Motor neuron (in vitro differentiated cells): ENCODE results near the gene MYBPC1. TPM values are rescaled to one million over a fixed set of nuclear protein-coding genes. Genes with fewer than 3 reads are reported as not detected.

Experiments
- ATAC-seq, 8 experiments: fragments of 200-7000 bp; cut with Tn5 transposase; replicated peaks in 6 of 8; 2 replicates each; pipeline ENCODE4 v1.8.0; 2021; ENCODE audit warnings: mild to moderate bottlenecking in 8 of 8, moderate library complexity in 8 of 8
- H3K27ac ChIP-seq, 2 donors: fragments of 250-450 bp; sonication (Bioruptor Pico); 2 replicates each; pipeline ENCODE4 v1.9.0; 2021; ENCODE audit warnings: antibody characterized with exemption in 2 of 2, mild to moderate bottlenecking in 2 of 2, moderate library complexity in 1 of 2
- H3K4me1 ChIP-seq, 2 donors: fragments of 250-450 bp; sonication (Bioruptor Pico); replicated peaks in 1 of 2; 2 replicates each; pipeline ENCODE4 v1.6.1; 2021; ENCODE audit warnings: antibody characterized with exemption in 2 of 2, mild to moderate bottlenecking in 2 of 2, moderate library complexity in 1 of 2
- H3K4me3 ChIP-seq, 5 donors: fragments of 250-450 bp; sonication (Bioruptor Pico); 2 replicates each; pipeline ENCODE4 v1.9.0; 2021; ENCODE audit warnings: antibody characterized with exemption in 5 of 5, mild to moderate bottlenecking in 5 of 5, moderate library complexity in 4 of 5
- WGBS, 10 experiments: fragments of 450-650 bp; shearing (Covaris generic); methylation state at CpG; one replicate each; pipeline ENCODE4 v1.0.0; 2022; 5-methylcytosine and 5-hydroxymethylcytosine counted together
- in situ Hi-C, 9 experiments: fragments of 400-800 bp; cut with MboI; loops; one replicate each; pipeline ENCODE4 v1.15.0; 2021; ENCODE audit warnings: low sequenced_read_pairs in 9 of 9, low pct_unique_long_range_greater_than_20kb in 2 of 9; ENCODE audit not compliant: unreplicated experiment in 9 of 9
- total RNA-seq, 8 experiments: library from RNA; unstranded; fragments of 300-600 nt; gene quantifications; 2 replicates each; pipeline versions ENCODE4 v1.2.3 to v1.2.4, GENCODE V29; 2022

MYBPC1 gene
- total RNA-seq, 8 experiments from 2014 or later, result 0.24 to 23.7 (median 2.0) TPM; not detected in 2

DNA sequence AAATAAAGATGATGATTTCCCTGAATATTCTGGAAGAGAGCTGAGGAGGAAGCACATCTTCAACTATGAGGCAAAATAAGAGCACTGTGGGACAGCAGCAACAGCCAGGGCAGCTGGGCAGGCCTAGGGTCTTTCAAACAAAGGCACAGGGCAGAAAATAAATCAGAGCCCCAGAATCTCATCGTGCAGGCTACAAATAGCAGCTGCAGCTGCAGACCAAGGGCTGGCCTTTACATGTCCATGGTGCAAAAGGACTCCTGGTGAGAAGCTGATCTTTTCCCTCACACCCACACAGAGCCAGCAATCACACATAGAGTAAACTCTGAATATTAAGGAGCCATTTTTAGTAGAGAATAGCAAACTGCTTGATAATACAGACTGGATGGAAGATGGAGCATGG lies 13.6 kb upstream of the MYBPC1 start:
- ATAC-seq, result peak in 4 of 8 experiments; percentile 15 to 50 (median 28)
- H3K27ac ChIP-seq, result no peak overlapping the region
- in situ Hi-C loops, result no loop called here
- peaks cover 0 to 3% of the 10 kb centered on the region in 2 donors for H3K4me1 ChIP-seq
- WGBS, 10 experiments, result 0 to 20% (median 0%) methylated on average over 1 of the region's 1 CpG; no CpG with 5 or more reads in 4 of the 10 experiments
- no peak overlapping the region for H3K4me3 ChIP-seq

DNA sequence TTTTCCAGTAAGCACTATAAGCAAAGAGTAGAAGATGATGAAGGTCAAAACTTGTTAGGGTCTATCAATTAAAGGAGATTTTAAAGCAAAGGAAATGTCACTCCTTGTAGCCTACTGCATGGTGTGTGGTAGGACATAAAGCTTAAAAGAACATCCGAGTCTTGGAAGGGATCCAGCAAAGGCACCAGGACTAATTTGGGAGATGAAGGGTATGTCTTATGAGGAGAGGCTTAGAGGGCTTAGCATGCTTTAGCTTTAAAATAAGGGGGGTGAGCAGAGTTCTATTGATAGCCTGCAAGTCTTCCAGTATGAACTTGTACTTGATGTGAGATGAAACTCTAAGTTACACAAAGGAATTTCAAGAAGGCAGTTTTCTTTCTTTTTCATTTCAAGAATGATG lies 11.8 kb upstream of the MYBPC1 start:
- H3K27ac ChIP-seq, result no peak overlapping the region
- in situ Hi-C loops, result no loop called here
- peaks cover 0 to 3% of the 10 kb centered on the region in 2 donors for H3K4me1 ChIP-seq
- 33 to 100% (median 71%) methylated on average over 1 of the region's 1 CpG; no CpG with 5 or more reads in 3 of the 10 experiments for WGBS, 10 experiments
- no peak overlapping the region for H3K4me3 ChIP-seq
- no peak for ATAC-seq

DNA sequence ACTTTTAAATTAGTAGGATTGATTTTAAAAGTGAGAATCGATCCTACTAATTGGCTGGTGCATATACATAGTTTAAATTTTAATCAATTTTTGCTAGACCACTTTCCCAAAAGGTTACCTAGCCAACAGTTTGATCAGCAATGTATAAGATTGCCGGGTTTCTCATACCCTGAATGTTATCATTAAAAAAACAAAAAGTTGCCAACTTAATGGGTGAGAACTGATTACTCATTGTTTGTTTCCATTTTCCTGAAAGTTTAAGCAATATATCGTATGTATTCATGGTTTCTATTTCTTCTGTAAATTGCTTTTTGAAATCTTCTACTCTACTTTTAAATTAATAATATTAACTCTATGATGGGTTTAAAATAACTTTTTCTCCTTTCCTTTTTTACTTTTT lies 4.4 kb upstream of the MYBPC1 start:
- Histone ChIP-seq H3K27ac (no peak overlapping the region), H3K4me3 (no peak overlapping the region), H3K4me1 (peaks cover 0 to 3% of the 10 kb centered on the region in 2 donors)
- ATAC-seq, result no peak
- in situ Hi-C loops, result no loop called here
- WGBS, 10 experiments, result 43 to 97% (median 84%) methylated on average over 2 to 3 of the region's 3 CpGs

DNA sequence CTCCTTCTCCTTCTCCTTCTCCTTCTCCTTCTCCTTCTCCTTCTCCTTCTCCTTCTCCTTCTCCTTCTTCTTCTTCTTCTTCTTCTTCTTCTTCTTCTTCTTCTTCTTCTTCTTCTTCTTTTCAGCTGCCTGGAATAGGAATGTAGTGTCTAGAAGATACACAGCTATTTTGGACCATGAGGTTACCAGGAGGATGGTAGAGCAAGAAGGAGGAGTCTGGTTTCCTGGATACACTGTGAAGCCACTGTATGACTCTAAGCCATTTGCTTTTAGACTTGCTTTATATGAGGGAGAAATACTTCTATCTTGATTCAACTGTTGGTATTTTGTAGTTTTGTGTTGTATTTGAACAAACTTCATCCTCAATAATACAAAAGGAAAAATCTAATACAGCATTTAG lies 3.0 kb upstream of the MYBPC1 start:
- Histone ChIP-seq H3K27ac (no peak overlapping the region), H3K4me1 (peaks cover 0 to 3% of the 10 kb centered on the region in 2 donors), H3K4me3 (no peak overlapping the region)
- peak in 1 of 8 experiments; percentile 59 for ATAC-seq
- in situ Hi-C loops, result no loop called here

DNA sequence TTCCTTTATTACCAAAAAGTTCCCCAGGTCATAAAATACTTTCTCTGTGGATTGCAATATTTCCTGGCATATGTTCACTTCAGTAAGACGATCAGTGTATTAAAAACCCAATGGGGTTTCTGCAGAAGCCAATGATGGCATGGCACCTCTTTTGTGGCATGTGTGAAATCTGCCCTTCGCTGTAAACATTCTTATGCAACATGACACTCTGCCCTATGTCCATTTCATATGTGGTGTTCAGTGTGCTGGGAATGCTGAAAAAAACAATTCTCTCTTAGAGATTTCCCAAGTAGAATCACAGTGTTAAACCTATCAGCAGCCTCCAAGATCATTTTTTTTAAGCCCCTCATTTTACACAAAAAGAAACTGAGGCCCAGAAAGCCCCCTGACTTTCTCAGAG lies 2.3 kb upstream of the MYBPC1 start:
- peak in 1 of 8 experiments; percentile 7 for ATAC-seq
- peaks cover 0 to 3% of the 10 kb centered on the region in 2 donors for H3K4me1 ChIP-seq
- 36 to 100% (median 91%) methylated on average over 1 to 2 of the region's 2 CpGs; no CpG with 5 or more reads in 3 of the 10 experiments for WGBS, 10 experiments
- no peak overlapping the region for H3K27ac ChIP-seq
- no peak overlapping the region for H3K4me3 ChIP-seq
- in situ Hi-C loops, result no loop called here

DNA sequence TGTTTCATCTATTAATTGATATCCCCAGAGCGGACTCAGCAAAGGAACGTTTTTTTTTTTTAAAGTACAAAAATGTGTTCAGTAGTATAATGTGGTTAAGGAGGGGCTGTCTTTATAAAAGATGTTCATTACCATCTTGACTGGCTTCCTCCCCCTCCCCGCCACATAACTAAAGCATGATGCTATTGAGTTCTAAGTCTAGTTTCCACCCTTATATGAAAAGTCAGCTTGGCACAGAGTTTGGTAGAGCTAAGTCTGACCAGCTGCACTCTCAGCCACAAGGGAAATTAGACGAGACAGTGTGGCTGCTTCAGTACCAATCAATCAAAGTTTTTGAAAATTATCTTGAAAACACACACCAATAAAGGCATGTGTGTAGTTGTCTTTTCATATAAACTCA lies 1.9 kb upstream of the MYBPC1 start:
- H3K4me3 ChIP-seq, result no peak overlapping the region
- ATAC-seq, result peak in 3 of 8 experiments; percentile 37 to 94 (median 82)
- in situ Hi-C loops, result no loop called here
- peaks cover 0 to 3% of the 10 kb centered on the region in 2 donors for H3K4me1 ChIP-seq
- no peak overlapping the region for H3K27ac ChIP-seq
- WGBS, 10 experiments, result 0 to 94% (median 32%) methylated on average over 1 to 4 of the region's 4 CpGs; no CpG with 5 or more reads in 3 of the 10 experiments

DNA sequence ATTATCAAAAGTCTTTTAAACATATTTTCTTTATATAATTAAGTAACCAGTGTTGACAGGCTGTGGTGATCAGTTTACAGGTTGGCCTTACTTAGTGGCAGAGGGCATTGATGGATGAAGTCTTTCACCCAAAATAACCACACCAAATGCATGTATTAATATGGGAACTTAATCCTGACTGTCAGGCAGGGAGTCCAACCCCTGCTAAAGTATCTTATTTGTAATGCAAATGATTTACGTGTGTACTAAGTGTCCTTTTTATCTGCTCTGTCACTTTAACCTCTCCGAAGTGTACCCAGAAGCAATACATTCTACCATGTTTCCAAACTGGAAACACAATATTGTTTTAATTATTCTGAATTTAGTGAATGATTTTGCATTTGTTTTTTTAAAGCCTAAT lies 1.4 kb downstream of the MYBPC1 start:
- in situ Hi-C loops, result no loop called here
- WGBS, 10 experiments, result 0 to 44% (median 21%) methylated on average over 1 to 2 of the region's 2 CpGs; no CpG with 5 or more reads in 1 of the 10 experiments
- peak in 2 of 8 experiments; percentile 56 to 75 for ATAC-seq

DNA sequence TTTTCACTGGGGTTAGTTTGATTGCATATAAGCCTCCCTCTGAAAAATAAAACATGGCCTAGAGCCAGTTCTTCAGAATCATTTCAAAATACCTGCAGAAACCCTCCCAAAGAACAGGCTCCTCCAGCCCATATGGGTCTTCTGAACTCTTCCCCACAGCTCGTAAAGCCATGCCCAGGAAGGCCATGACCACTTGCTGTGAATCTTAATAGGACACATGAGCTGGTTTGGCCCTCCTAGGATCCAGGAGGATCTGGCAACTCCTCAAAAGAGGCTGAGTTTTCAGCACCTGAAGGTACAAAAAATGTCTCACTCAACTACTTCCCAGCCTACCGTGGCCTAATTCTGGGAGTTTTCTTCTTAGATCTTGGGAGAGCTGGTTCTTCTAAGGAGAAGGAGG lies 2.4 kb downstream of the MYBPC1 start:
- in situ Hi-C loops, result no loop called here
- no peak for ATAC-seq
- Histone ChIP-seq H3K27ac (no peak overlapping the region), H3K4me1 (peaks cover 0 to 3% of the 10 kb centered on the region in 2 donors), H3K4me3 (no peak overlapping the region)
- WGBS, 10 experiments, result 33 to 92% (median 81%) methylated on average over 1 to 2 of the region's 2 CpGs; no CpG with 5 or more reads in 3 of the 10 experiments

More for the DNA sequence above, 1.4 kb downstream of the MYBPC1 start:
- Histone ChIP-seq H3K27ac (no peak overlapping the region), H3K4me3 (no peak overlapping the region), H3K4me1 (peaks cover 0 to 3% of the 10 kb centered on the region in 2 donors)

DNA sequence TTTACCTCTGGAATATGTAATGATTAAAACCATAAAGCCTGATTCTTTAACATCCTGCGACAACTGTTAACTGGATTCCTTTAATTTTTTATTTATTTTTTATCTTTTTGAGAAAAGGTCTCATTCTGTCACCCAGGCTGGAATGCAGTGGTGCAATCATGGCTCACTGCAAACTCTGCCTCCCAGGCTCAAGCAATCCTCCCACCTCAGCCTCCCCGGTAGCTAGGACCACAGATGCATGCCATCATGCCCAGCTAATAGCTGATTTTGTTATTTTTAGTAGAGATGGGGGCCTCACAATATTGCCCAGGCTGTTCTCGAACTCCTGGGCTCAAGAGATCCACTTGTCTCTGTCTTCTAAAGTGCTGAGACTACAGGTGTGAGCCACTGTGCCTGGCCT lies 3.7 kb downstream of the MYBPC1 start:
- Histone ChIP-seq H3K4me3 (no peak overlapping the region), H3K4me1 (peaks cover 0 to 3% of the 10 kb centered on the region in 2 donors), H3K27ac (no peak overlapping the region)
- in situ Hi-C loops, result no loop called here
- 32 to 100% (median 83%) methylated on average over 1 to 3 of the region's 3 CpGs for WGBS, 10 experiments
- ATAC-seq, result no peak

DNA sequence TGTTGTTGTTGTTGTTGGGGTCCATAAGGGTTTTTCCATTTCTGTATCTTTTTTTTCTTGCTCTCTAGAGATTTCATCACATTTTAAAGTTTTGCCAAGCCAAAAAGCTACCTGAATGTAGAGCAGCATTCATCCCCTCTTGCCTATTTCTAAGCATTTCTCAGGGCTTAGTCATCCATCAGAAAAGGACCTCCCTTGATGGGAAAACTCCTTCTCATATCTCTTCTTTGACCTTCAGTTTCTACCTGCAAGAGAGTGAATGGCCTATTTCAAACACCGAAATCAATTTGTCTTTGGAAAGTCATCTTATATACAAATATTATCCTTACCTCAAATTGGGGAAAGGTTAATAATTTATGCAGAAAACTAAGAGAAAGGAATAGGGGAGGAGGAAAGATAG lies 4.5 kb downstream of the MYBPC1 start:
- 43 to 100% (median 86%) methylated on average over 1 of the region's 1 CpG; no CpG with 5 or more reads in 3 of the 10 experiments for WGBS, 10 experiments
- in situ Hi-C loops, result no loop called here
- H3K27ac ChIP-seq, result no peak overlapping the region
- H3K4me1 ChIP-seq, result peaks cover 0 to 7% of the 10 kb centered on the region in 2 donors
- ATAC-seq, result no peak
- H3K4me3 ChIP-seq, result no peak overlapping the region

DNA sequence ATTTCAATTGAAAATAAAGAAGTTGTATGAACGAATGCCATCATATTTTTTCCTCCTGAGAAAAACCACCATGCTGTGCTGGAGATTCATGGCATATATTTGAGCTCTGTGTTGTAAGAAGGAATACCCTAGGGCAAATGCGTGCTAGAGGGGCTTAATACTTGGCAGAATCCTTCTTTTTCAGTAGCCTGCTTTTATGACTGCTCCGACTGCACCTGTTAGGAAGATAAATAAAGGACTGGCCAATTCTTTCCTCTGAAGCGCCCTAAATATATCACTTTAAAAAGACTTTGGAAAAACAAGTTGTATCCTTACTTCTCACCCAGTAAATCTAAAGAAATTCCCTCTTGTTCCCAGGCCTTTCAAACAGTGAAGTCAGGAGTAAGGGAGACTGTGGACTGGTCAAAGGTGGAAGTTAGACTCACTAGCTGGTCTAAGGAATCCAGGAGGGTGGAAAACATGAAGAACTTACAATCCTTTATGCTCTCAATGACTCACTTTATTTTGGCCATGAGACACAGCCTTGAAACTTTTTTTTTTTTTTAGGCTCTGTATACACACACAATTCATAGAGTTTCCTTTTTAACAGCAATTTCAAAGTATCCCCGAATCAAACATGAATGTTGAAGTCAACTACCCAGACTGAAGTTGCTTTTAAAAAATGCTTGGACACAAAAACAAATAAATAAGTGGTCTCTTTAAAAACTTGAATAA lies 5.2 kb downstream of the MYBPC1 start:
- ATAC-seq, result peak in 2 of 8 experiments; percentile 13 to 19
- H3K4me1 ChIP-seq, result peaks cover 0 to 4% of the 10 kb centered on the region in 2 donors
- in situ Hi-C loops, result no loop called here
- WGBS, 10 experiments, result 0 to 96% (median 57%) methylated on average over 1 to 5 of the region's 5 CpGs
- no peak overlapping the region for H3K4me3 ChIP-seq
- no peak overlapping the region for H3K27ac ChIP-seq

DNA sequence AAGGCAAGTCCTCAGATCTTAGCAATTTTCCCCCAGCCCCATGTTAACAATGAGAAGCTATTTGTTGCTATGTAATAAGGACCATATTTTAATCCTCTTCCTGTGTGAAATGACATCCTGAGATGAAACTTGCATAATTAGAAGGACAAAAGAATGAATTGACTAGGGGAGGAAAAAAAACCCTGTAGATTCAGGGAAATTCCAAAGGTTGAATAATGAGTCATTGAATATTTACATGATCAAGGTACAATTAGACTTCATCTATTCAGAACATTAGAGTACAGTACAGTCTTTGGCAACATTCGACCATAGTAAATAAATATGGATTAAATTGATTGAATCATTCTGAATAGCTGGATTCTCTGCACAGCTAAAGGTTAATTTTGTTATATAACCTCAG lies 9.4 kb downstream of the MYBPC1 start:
- WGBS, 10 experiments, result 0 to 67% (median 13%) methylated on average over 1 of the region's 1 CpG; no CpG with 5 or more reads in 3 of the 10 experiments
- peaks cover 0 to 4% of the 10 kb centered on the region in 2 donors for H3K4me1 ChIP-seq
- no peak overlapping the region for H3K4me3 ChIP-seq
- peak in 5 of 8 experiments; percentile 21 to 91 (median 68) for ATAC-seq
- in situ Hi-C loops, result no loop called here
- H3K27ac ChIP-seq, result no peak overlapping the region

DNA sequence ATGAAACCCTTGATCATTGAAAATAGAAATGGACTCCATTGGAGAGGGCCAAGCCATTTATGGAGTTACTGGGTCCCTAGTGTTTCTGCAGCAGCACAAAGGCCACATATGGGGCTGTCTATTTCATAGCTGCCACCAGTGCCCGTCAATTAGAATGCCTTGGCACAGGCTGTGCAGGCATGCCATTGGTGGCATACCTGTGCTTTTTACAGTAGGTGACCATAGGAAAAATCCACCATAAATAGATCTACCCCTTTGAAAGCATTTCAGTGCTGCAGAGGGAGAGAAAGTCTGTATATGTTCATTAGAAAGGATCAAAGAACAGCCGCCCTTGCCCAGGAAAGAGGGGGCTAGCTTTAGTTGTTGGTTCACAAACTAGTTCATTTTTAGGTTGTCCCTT lies 13.1 kb downstream of the MYBPC1 start:
- in situ Hi-C loops, result no loop called here
- WGBS, 10 experiments, result 50 to 100% (median 84%) methylated on average over 1 to 2 of the region's 2 CpGs; no CpG with 5 or more reads in 1 of the 10 experiments
- H3K27ac ChIP-seq, result no peak overlapping the region
- peaks cover 0 to 4% of the 10 kb centered on the region in 2 donors for H3K4me1 ChIP-seq
- no peak overlapping the region for H3K4me3 ChIP-seq
- ATAC-seq, result no peak
